HepG2 (cell line): ENCODE data around the gene KIAA1755. TPM values are rescaled to one million over a fixed set of nuclear protein-coding genes. Genes with fewer than 3 reads are reported as not detected.
A peak's percentile ranks its signal among the peaks of the same experiment; 100 is the strongest.

ENCODE experiments used
- BORCS8-MEF2B ChIP-seq: sonication (generic); formaldehyde crosslinking; IDR thresholded peaks from 2 replicates; pipeline ENCODE4 v1.8.0; 2022; ENCODE audit warnings: mild to moderate bottlenecking, missing genetic modification reagents
- CBFB ChIP-seq: sonication (generic); formaldehyde crosslinking; IDR thresholded peaks from 2 replicates; pipeline ENCODE4 v1.4.0; 2020; ENCODE audit warnings: missing genetic modification reagents
- CSRNP2 ChIP-seq: sonication (generic); formaldehyde crosslinking; conservative IDR thresholded peaks from 2 replicates; pipeline ENCODE4 v1.8.0; 2022; ENCODE audit warnings: low read depth, missing genetic modification reagents
- ERF ChIP-seq: IDR thresholded peaks from 2 replicates; pipeline ENCODE4 v1.6.1; 2018; ENCODE audit warnings: missing biosample characterization, missing genetic modification reagents
- GABPB1 ChIP-seq: IDR thresholded peaks from 2 replicates; pipeline ENCODE4 v1.6.1; 2016; ENCODE audit warnings: mild to moderate bottlenecking, missing genetic modification reagents, moderate library complexity, missing compliant biosample characterization
- HNF1B ChIP-seq: sonication (generic); formaldehyde crosslinking; IDR thresholded peaks from 2 replicates; pipeline ENCODE4 v1.5.1; 2020; ENCODE audit warnings: mild to moderate bottlenecking, moderate library complexity, missing genetic modification reagents
- HNRNPL ChIP-seq: fragments of 200-400 bp; formaldehyde crosslinking; IDR thresholded peaks from 2 replicates; pipeline ENCODE4 v1.6.1; 2017; ENCODE audit warnings: mild to moderate bottlenecking, low read depth, low read length
- HOXA5 ChIP-seq: sonication (generic); formaldehyde crosslinking; IDR thresholded peaks from 2 replicates; pipeline ENCODE4 v1.4.0; 2020; ENCODE audit warnings: missing genetic modification reagents
- JARID2 ChIP-seq: sonication (generic); formaldehyde crosslinking; IDR thresholded peaks from 2 replicates; pipeline ENCODE4 v1.8.1; 2023; ENCODE audit warnings: missing genetic modification reagents, inconsistent platforms; ENCODE audit not compliant: insufficient replicate concordance
- MEIS1 ChIP-seq: sonication (generic); formaldehyde crosslinking; IDR thresholded peaks from 2 replicates; pipeline ENCODE4 v1.9.0; 2021; ENCODE audit warnings: mild to moderate bottlenecking, missing genetic modification reagents, moderate library complexity, borderline replicate concordance
- MYC ChIP-seq: sonication (generic); formaldehyde crosslinking; IDR thresholded peaks from 2 replicates; pipeline ENCODE4 v1.9.0; 2021; ENCODE audit warnings: missing genetic modification reagents, borderline replicate concordance
- RFX3 ChIP-seq: IDR thresholded peaks from 2 replicates; pipeline ENCODE4 v1.6.1; 2016; ENCODE audit warnings: missing biosample characterization, missing genetic modification reagents
- RXRA ChIP-seq: sonication (generic); formaldehyde crosslinking; IDR thresholded peaks from 2 replicates; pipeline ENCODE4 v1.5.1; 2020; ENCODE audit warnings: missing genetic modification reagents
- THRA ChIP-seq: sonication (generic); formaldehyde crosslinking; IDR thresholded peaks from 2 replicates; pipeline ENCODE4 v1.4.0; 2020; ENCODE audit warnings: missing genetic modification reagents, borderline replicate concordance
- XRCC5 ChIP-seq: fragments of 200-400 bp; formaldehyde crosslinking; optimal IDR thresholded peaks from 2 replicates; pipeline ENCODE3; 2017; ENCODE audit warnings: mild to moderate bottlenecking, low read length
- ZNF512B ChIP-seq: sonication (generic); formaldehyde crosslinking; IDR thresholded peaks from 2 replicates; pipeline ENCODE4 v1.5.1; 2020; ENCODE audit warnings: missing genetic modification reagents, mild to moderate bottlenecking, borderline replicate concordance
- ZNF672 ChIP-seq: sonication (generic); formaldehyde crosslinking; IDR thresholded peaks from 2 replicates; pipeline ENCODE4 v1.8.1; 2022; ENCODE audit warnings: missing genetic modification reagents
- ZNF724P ChIP-seq: sonication (generic); formaldehyde crosslinking; IDR thresholded peaks from 2 replicates; pipeline ENCODE4 v1.8.0; 2022; ENCODE audit warnings: missing genetic modification reagents, borderline replicate concordance
- ZSCAN21 ChIP-seq: sonication (generic); formaldehyde crosslinking; IDR thresholded peaks from 2 replicates; pipeline ENCODE4 v1.8.0; 2022; ENCODE audit warnings: mild to moderate bottlenecking, missing genetic modification reagents, moderate library complexity, borderline replicate concordance
- ZSCAN31 ChIP-seq: sonication (generic); formaldehyde crosslinking; IDR thresholded peaks from 2 replicates; pipeline ENCODE4 v1.5.0; 2020; ENCODE audit warnings: low read depth, mild to moderate bottlenecking, missing genetic modification reagents
- polyA plus RNA-seq, 8 experiments: library from polyadenylated mRNA; depleted of rRNA in 3 of 8; stranded (reverse) in 7 of 8; unstranded in 1 of 8; fragments of >200 nt; fragmentation: Illumina TruSeq in 4 of 8; extraction: Trizol in 4 of 8; gene quantifications; 2 replicates each; pipeline versions ENCODE4 v1.2.1 to v1.2.3, GENCODE V29; 2011 to 2016; ENCODE audit warnings: low read depth in 4 of 8, missing spikeins in 1 of 8, mixed read lengths in 1 of 8; ENCODE audit not compliant: insufficient read depth in 1 of 8
- total RNA-seq, 5 experiments: library from RNA; depleted of rRNA; stranded (reverse); fragments of >200 nt; fragmentation: Illumina TruSeq; extraction: Trizol; gene quantifications; 2 replicates each; pipeline ENCODE4 v1.2.3, GENCODE V29; 2016; ENCODE audit warnings: low read depth in 1 of 5

Gene KIAA1755
- total and polyA plus RNA-seq, 2 of the 13 experiments (the other 11 are each of a cell fraction or from before 2014, with no cell fraction given), result 0.04 TPM; not detected in 1

GRCh38 chr20:38221119-38221589, 39.4 kb downstream of the KIAA1755 start (continued):
- TF ChIP-seq CSRNP2 (CRISPR knock-in tag) (no peak), RFX3 (no peak), ZSCAN31 (CRISPR knock-in tag) (peak; percentile 23; the same call in 1 of the 2 replicates), GABPB1 (CRISPR knock-in tag) (peak; percentile 26; the same call in 1 of the 2 replicates), ZNF672 (0 out of 2 replicates have a peak, but pooled peaks have one; percentile 29), ZNF724P (no peak), HNF1B (CRISPR knock-in tag) (peak; percentile 86), MYC (CRISPR knock-in tag) (0 out of 2 replicates have a peak, but pooled peaks have one; percentile 38), CBFB (CRISPR knock-in tag) (peak; percentile 43; the same call in 1 of the 2 replicates), JARID2 (CRISPR knock-in tag) (peak; percentile 45), MEIS1 (peak; percentile 71), XRCC5 (peak; percentile 91), RXRA (CRISPR knock-in tag) (peak; percentile 45; the same call in 1 of the 2 replicates), HNRNPL (no peak), HOXA5 (peak; percentile 60; the same call in 1 of the 2 replicates), ERF (peak; percentile 64; the same call in 1 of the 2 replicates), ZSCAN21 (CRISPR knock-in tag) (peak; percentile 56; the same call in 1 of the 2 replicates), BORCS8-MEF2B (CRISPR knock-in tag) (no peak), ZNF512B (CRISPR knock-in tag) (no peak), THRA (CRISPR knock-in tag) (peak; percentile 56; the same call in 1 of the 2 replicates)
